Fibroblast of mammary gland (primary cell): ENCODE data around the gene MRPL36.
A peak's percentile ranks its signal among the peaks of the same experiment; 100 is the strongest.

Source experiments
- DNase-seq: peaks from one replicate; pipeline ENCODE4 v3.0.0-alpha.2; 2010; ENCODE audit warnings: low read depth
- H3K4me3 ChIP-seq: 2 replicates; pipeline ENCODE4 v1.5.1; 2011; ENCODE audit warnings: low read depth, mild to moderate bottlenecking, low read length, moderate library complexity; ENCODE audit not compliant: control insufficient read depth
- TF ChIP-seq, protein P1 (sequence below): conservative IDR thresholded peaks from 2 replicates; pipeline ENCODE4 v1.5.1; 2011; ENCODE audit warnings: low read depth, low read length, inconsistent platforms; ENCODE audit not compliant: control insufficient read depth, insufficient read depth

MRPL36 gene

DNA sequence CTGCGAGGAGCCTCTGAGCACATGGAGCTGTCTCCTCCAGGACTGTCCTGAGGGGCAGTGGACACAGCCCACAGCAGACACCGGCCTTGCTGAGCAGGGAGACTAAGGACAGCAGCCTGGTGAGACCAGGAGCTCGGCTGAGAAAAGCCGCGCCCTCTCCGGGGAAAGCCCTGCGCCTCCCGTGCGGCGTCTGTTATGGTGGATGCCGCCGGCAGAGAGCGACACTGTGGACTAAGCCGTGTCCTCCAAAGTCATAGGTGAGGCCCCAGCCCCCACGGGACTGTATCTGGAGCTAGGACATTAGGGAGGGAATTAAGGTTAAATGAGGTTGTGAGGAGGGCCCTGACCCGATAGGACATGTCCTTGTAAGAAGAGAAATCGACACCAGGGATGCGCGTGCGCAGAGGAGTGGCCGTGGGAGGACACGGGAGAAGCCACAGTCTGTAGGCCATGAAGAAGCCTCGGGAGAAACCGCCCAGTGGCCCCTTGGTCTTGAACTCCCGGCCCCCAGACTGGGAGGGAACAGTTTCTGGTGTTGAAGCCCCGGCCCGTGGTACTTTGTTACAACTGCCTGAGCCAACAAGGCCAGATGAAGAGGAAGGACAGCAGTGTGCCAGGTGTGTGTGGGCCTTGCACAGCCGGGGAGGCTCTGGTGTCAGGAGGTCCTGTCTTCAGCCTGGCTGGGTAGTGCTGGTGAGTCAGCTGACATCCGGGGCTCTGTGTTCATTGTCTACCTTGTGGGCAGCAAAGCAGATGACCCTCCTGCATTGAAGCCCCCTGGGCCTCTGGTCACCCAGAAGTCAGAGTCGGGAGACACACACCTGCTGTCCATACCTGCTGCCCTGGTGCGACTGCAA lies 22.1 kb downstream of the MRPL36 start:
- TF ChIP-seq, protein P1, sequence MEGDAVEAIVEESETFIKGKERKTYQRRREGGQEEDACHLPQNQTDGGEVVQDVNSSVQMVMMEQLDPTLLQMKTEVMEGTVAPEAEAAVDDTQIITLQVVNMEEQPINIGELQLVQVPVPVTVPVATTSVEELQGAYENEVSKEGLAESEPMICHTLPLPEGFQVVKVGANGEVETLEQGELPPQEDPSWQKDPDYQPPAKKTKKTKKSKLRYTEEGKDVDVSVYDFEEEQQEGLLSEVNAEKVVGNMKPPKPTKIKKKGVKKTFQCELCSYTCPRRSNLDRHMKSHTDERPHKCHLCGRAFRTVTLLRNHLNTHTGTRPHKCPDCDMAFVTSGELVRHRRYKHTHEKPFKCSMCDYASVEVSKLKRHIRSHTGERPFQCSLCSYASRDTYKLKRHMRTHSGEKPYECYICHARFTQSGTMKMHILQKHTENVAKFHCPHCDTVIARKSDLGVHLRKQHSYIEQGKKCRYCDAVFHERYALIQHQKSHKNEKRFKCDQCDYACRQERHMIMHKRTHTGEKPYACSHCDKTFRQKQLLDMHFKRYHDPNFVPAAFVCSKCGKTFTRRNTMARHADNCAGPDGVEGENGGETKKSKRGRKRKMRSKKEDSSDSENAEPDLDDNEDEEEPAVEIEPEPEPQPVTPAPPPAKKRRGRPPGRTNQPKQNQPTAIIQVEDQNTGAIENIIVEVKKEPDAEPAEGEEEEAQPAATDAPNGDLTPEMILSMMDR: no peak
- no peak for DNase-seq
- no peak overlapping the region for H3K4me3 ChIP-seq

GRCh38 chr5:1776831-1777230 lies 22.8 kb downstream of the MRPL36 start:
- no peak overlapping the region for H3K4me3 ChIP-seq
- DNase-seq: no peak
- TF ChIP-seq, protein P1: no peak

- DNase-seq: peak; percentile 60
- TF ChIP-seq, protein P1: peak; percentile 55
- no peak overlapping the region for H3K4me3 ChIP-seq
These were observed 27.0 kb downstream of the MRPL36 start for GRCh38 chr5:1772634-1773033.

GRCh38 chr5:1771149-1772065 lies 28.2 kb downstream of the MRPL36 start:
- TF ChIP-seq, protein P1: no peak
- no peak for DNase-seq
- no peak overlapping the region for H3K4me3 ChIP-seq

DNA sequence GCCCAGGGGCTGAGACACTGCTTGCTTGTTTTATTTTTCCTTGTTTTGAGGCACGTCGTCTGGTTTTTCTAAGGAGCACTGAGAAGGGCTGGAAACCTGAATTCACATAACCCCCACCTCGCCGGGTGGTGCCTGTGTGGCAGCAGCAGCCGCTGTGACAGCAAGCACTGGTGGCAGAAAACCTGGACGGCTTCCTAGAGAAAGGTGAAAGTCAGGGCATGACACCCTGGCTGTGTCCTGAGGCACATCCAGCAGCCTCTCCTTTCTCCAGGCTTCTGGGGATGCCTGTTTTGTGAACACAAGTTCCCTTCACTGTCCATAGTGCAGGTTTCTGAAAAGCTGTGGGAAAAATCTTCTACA lies 29.2 kb downstream of the MRPL36 start:
- DNase-seq: no peak
- TF ChIP-seq, protein P1: no peak
- no peak overlapping the region for H3K4me3 ChIP-seq

DNA sequence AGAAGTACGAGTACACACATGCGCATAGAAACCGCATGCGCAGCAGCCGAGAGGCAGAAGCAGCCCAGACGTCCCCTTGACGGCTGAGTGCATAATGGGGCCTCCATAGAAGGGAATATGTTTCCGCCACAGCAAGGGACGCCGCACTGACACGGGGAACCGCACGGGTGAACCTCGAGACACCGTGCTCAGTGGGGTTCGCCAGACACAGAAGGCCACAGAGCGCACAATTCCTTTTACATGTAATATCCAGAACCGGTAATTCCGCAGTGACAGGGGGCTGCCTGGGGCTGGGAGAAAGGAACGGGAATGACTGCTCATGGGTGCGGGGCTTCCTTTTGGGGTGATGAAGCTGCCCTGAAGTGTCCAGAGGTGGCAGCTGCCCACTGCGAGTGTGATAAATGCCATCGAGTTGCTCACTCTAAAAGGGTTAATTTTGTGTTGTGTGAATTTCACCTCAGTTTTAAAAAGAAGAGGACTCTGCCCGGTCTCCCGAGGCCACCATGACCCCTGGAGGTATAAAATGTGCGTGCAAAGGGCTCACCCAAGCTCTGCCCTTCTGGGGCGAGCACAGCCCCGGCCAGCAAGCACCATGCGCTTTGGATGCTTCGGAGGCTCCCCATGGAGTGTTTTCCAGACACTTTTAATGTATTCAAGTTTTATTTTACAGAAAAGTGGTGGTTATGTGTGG lies 29.7 kb downstream of the MRPL36 start:
- no peak overlapping the region for H3K4me3 ChIP-seq
- TF ChIP-seq, protein P1: no peak
- no peak for DNase-seq
